GM18505 (cell line): ENCODE data around the gene SEMA5A.

Experiments
- ATAC-seq: cut with Tn5 transposase; IDR thresholded peaks from one replicate; pipeline ENCODE4 v1.9.1; 2021; ENCODE audit not compliant: unreplicated experiment
- POLR2A ChIP-seq: IDR thresholded peaks from 4 replicates; pipeline ENCODE4 v1.6.1; 2011; ENCODE audit warnings: borderline replicate concordance; ENCODE audit not compliant: insufficient read depth, insufficient read length; ENCODE audit errors: extremely low read depth

The SEMA5A gene

DNA sequence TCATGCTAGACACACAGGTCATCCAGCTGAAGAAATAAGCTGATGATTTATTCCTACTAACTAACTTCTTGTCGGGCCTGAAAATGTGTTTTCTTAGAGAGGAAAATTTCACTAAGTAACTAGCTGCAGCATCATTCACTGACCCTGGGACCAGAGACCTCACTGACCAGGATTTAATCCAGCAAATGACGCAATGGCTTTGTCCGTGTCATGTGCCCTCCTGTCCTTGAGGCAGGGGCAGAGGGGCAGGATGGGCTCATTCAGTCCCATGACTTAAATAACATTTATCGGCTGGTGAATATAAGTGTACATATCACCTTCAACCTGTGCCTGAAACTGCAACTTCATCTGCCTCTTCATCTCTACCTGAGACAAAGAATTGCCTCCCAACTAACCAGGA is 154.8 kb downstream of the SEMA5A start:
- ATAC-seq = no peak

DNA sequence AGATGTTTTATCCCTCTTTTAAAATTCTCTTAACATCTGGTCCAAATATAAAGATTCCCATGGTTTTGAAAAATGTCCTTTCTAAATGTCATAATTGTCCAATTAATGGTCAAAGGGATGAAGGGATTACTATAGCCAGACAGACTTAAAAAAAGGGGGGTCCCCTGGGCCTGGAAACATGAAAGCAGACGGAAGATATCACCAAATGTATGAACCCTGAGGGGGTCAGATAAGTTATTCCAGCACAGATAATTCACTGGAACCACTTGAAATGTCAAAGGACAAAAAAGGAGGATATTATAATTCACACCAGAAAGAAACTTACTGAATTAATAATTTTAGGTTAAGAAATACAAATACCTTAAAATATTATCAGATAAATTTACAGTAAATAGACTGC is 155.8 kb downstream of the SEMA5A start:
- TF ChIP-seq POLR2A = no peak
- ATAC-seq = no peak

More for the DNA sequence above, 154.8 kb downstream of the SEMA5A start:
- no peak for TF ChIP-seq POLR2A

DNA sequence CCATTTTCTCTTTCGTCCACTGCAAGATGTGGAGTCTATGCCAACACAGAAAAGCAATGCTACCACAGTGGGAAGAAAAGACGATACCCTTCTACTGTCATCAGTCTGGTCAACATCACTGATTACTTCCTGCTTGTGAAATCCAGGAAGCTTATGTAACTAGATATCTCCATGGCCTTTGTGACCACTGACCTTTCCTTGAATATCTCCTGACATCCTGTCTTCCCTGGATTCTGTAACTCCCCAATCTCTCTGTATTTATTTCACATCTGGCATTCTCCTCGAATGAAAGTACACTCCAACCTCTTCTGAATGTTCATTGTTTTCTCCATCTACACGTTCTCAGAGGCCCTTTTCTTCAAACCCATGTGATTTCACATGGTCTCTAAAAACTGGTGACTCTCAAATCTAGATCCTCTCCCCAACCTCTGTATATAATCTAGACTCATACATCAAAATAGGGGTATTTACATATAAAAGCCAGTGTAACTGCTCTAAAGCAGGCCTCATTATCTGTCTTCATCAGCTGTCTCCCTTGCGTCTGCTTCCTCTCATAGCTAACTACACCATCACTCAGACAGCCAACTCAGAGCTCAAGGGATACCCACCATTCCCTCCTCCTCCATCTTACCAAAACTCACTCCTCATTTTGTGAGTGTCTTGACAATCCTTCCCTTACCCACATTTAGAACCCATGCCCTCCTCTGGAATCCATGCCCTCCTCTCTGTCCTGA is 156.8 kb downstream of the SEMA5A start:
- no peak for ATAC-seq
- no peak for TF ChIP-seq POLR2A

GRCh38 chr5:9387879-9388278 is 158.0 kb downstream of the SEMA5A start:
- TF ChIP-seq POLR2A = no peak
- no peak for ATAC-seq

GRCh38 chr5:9386945-9387344 is 158.9 kb downstream of the SEMA5A start:
- ATAC-seq = no peak
- TF ChIP-seq POLR2A = no peak

DNA sequence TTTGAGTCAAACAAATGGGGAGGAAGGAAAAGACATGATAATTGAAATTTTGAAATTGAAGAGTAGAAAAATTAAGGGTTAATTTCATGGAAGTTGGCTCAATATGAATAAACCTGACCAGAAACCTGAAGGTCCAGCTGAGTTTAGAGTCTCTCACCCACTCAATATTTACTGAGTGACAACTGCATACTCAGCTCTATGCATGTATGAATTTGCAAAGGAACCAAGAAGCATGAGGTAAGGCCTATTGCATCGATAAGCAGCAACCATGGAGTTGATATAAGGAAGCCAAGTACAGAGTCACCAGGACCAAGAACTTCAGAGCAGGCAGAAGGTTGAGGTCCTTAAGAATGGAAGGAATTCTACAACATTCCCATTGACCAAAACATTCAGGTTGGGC is 163.4 kb downstream of the SEMA5A start:
- TF ChIP-seq POLR2A = no peak
- ATAC-seq = no peak

DNA sequence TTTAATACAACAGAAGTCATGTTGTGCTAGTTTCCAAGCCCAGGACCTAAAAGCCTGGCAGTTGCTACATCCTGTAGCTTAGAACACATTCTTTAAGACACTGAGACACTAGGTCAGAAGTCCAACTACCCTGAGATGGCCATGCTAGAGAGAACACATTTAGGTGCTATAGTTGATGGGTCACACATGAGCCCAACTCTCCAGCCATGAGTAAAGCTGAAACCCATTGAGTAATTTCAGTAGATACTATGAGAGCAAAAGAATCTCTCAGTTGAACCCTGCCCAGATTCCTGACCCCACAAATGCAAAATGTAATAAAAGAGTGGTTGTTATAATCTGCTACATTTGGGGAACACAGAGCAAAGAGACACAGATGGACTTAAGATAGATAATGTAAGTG is 164.4 kb downstream of the SEMA5A start:
- peak; percentile 96 for ATAC-seq
- TF ChIP-seq POLR2A = no peak

DNA sequence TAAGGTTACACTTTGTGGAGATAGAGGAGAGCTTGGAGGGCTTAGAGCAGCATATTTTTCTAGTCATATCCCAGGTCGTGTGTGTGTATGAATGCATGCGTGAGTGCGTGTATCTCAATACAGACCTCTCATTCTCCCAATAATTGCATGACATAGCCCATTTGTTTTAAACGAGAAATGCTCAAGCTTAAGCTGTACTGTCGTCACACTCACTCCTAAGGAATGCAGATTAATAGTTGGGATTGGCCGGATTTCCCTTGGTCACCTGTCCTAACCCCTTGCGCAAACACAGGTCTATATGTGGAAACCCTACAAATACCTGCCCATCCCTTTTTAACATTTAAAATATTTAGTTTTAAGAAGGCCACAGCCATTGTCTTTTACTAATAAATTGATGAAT is 165.8 kb downstream of the SEMA5A start:
- no peak for ATAC-seq
- TF ChIP-seq POLR2A = no peak

DNA sequence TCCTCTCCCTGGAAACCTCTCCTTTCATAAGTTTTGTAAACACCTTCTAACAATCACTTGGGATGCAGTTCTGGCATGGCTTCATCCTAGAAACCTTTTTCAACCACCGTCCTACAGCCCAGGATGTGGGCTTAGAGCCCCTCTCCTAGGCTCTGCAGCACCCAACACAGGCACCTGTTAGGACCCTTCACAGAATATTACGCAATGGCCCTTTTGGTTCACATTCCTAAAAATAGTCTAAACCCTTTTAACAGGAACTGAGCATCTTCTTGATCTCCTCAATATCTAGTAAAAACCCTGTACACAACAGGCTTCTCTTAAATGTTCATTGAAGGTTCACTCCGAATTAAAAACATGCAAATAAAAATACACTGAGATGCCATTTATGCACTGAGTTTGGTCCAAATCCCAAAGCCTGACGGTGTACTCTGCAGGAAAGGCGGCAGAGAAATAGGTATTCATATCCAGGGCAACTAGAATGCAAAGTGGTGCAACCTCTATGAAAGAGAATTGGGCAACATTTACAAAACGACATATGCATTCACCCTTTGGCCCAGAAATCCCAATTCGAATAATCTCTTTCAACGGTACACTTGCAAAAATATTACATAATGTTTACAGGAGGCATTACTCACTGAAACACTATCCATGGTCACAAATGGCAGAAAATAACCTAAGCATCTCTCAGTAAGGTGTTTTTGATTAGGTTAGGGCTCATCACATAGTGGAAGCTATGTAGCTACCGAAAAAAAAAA is 169.3 kb downstream of the SEMA5A start:
- no peak for ATAC-seq
- no peak for TF ChIP-seq POLR2A

GRCh38 chr5:9375756-9376155 is 170.1 kb downstream of the SEMA5A start:
- no peak for ATAC-seq

DNA sequence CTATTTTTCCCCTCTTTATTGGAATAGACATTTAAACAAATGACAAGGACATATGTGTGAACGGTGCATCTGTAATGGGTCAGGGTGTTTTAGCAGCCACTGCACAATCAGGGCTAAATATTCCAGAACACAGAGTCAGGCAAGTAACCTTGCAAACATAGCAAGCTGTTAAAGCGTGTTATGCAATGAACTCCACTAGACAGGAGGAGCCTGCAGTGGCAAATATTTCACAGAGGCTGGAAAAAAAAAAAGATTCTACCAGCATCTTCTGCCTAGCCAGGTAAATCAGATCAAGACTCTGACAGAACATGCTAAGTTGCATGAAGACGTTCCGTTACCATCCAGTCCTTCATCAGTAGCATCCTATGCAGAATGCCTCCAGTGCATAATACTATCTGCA is 171.8 kb downstream of the SEMA5A start:
- TF ChIP-seq POLR2A = no peak
- no peak for ATAC-seq

More at GRCh38 chr5:9375756-9376155, 170.1 kb downstream of the SEMA5A start:
- TF ChIP-seq POLR2A = no peak

- no peak for TF ChIP-seq POLR2A
- no peak for ATAC-seq
Observed at GRCh38 chr5:9373571-9373970, 172.3 kb downstream of the SEMA5A start.

DNA sequence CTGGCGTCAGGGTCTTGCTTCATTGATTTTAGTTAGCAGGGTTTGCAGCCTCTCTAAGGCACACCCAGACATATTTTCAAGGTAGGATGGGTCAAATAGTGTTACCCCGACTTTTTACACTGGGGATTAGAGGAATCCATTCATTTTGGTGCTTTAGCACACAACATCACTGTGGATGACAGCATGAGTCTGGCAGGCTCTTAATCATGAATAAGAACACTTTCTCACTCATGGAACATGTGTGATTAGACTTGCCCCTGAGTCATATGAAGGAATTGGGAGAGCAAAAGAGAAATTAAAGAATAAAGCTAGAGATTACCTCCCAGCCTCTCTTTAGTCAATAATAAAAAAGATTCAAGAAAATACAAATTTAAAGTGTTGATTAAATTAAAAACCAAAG is 175.6 kb downstream of the SEMA5A start:
- no peak for TF ChIP-seq POLR2A
- no peak for ATAC-seq

DNA sequence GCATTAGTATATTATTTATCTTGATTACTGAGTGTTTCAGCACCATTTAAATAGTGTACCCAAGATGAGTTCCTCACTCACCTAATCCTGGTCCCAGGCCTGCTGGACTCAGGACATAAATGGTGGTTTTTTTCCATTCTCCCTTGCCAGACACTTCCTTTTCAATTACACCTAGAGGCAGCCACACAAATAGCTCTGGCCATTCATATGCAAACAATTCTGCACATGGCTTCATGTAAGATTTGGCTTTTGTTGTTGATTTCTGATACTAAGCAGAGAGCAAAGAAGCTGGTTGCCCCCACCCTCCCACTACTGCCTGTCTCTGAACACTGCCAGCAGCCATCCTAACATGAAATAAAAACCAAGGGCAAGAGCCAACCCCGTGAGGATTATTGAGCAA is 180.4 kb downstream of the SEMA5A start:
- no peak for TF ChIP-seq POLR2A
- ATAC-seq = no peak
